Measurements from ENCODE around the gene PDAP1. TPM values are rescaled to one million over a fixed set of nuclear protein-coding genes. Genes with fewer than 3 reads are reported as not detected.
"Not testable (repeated sequence)": the region's sequence is repeated elsewhere in the genome, so short reads cannot be mapped to it uniquely, and the experiment has no call there.

Gene PDAP1
- total and polyA plus RNA-seq, 5 donors, result 85.9 to 167 (median 90.7) TPM

DNA sequence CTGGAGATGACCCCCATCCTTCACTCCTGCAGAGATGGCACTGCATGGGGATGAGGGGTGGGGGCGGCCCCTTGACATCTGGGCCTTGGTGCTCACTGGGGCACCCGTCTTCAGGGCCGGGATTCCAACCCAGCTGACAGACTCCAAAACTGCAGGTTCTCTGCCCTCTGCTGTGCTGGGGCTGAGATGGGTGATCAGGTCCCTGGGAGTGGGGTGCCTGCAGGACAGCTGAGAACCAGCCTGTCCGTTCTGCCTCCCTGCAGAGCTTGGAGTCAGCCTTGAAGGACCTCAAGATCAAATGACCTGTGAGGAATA is 14.3 kb downstream of the PDAP1 start:
- intact Hi-C loops (cut with DNase I), result no loop called here
- 87% methylated on average over 4 of the region's 4 CpGs for WGBS
- no peaks in the 10 kb centered on the region for H3K27me3 ChIP-seq (ENCODE audit: control insufficient read depth, insufficient read depth)
- no peaks in the 10 kb centered on the region for H3K4me1 ChIP-seq (ENCODE audit: control insufficient read depth, insufficient read depth, low read length)
- H3K9me3 ChIP-seq (ENCODE audit: control insufficient read depth, low read length), result no peaks in the 10 kb centered on the region
- DNase-seq (peak in 1 of 3 donors; percentile 55), ATAC-seq (peak in 1 of 2 donors; percentile 0)
- no peak overlapping the region for H3K27ac ChIP-seq (ENCODE audit: low read length)
- no peak overlapping the region for H3K4me3 ChIP-seq (ENCODE audit: low read length)

DNA sequence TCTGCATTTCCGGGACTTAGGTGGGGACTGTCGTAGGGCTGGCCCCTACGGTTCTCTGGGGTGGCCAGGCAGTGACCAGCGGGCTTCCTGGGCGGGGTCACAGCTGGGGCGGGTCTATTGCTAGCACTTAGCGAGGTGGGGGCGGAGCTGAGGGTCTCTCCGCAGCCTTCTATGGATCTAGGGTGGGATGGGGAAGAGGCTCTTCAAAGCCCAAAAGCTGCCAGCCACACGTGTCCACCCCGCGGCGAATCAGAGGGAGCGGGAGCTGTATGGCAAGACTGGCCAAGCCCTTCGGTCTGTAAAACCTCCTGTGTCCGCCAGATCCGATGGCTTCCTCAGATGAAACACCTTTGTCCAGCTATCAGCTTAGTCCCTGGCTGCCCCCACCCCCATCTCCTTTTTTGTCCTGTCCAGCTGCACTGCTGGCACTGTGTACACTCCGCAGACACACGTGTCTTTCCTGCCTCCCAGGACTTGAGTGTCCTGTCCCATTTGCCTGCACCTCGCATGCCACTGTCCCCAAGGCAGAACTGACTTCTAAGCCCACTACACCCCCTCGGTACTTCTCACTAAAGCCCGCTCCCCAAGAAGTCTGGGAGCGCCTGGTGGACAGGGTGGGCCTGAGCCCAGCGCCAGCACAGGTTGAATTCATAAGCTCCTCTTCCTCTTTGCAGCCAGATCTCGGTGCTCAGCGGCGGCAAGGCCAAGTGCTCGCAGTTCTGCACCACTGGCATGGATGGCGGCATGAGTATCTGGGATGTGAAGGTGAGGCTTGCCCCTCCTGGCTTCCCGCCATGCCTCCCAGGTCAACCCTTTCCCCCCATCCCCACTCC is 14.8 kb downstream of the PDAP1 start:
- intact Hi-C loops (cut with DNase I), result no loop called here
- 40% methylated on average over 30 of the region's 30 CpGs for WGBS
- Histone ChIP-seq H3K27me3 (ENCODE audit: control insufficient read depth, insufficient read depth) (no peaks in the 10 kb centered on the region), H3K4me3 (ENCODE audit: low read length) (peak overlapping the region; percentile 53), H3K27ac (ENCODE audit: low read length) (peak overlapping the region; percentile 39), H3K9me3 (ENCODE audit: control insufficient read depth, low read length) (no peaks in the 10 kb centered on the region), H3K4me1 (ENCODE audit: control insufficient read depth, insufficient read depth, low read length) (no peaks in the 10 kb centered on the region)
- DNase-seq (peak; percentile 78 to 89 (median 87)), ATAC-seq (peak; percentile 72 to 79)

DNA sequence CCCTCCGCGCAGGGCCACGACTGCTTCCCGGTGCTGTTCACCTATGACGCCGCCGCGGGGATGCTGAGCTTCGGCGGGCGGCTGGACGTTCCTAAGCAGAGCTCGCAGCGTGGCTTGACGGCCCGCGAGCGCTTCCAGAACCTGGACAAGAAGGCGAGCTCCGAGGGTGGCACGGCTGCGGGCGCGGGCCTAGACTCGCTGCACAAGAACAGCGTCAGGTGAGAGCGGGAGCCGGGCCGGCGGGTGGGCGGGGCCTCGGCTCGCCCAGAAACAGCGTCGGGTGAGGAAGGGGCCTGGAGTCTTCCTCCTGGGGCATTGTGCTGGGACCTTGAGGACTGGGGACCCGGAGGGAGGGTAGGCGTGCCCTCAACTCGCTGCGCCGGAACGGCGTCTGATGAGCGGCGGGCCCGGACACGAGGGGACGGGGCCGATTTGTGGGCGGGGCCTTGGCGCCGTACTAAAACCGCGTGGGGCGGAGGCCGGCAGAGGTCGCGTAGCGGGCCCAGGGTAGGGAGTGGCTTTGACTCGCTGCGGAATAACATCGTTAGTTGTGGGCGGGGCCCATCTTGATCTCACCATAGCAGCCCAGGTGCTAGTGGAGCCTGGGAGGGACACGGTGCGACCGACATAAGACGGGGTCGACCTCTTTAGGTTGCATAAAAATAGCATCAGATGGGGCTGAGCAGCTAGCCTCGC is 15.6 kb downstream of the PDAP1 start:
- 6% methylated on average over 68 of the region's 68 CpGs for WGBS
- ATAC-seq (peak; percentile 88), DNase-seq (peak; percentile 89 to 93 (median 93))
- Histone ChIP-seq H3K4me3 (ENCODE audit: low read length) (peak overlapping the region; percentile 53), H3K27me3 (ENCODE audit: control insufficient read depth, insufficient read depth) (no peaks in the 10 kb centered on the region), H3K27ac (ENCODE audit: low read length) (peak overlapping the region; percentile 39), H3K9me3 (ENCODE audit: control insufficient read depth, low read length) (no peaks in the 10 kb centered on the region), H3K4me1 (ENCODE audit: control insufficient read depth, insufficient read depth, low read length) (no peaks in the 10 kb centered on the region)
- intact Hi-C loops (cut with DNase I), result no loop called here

DNA sequence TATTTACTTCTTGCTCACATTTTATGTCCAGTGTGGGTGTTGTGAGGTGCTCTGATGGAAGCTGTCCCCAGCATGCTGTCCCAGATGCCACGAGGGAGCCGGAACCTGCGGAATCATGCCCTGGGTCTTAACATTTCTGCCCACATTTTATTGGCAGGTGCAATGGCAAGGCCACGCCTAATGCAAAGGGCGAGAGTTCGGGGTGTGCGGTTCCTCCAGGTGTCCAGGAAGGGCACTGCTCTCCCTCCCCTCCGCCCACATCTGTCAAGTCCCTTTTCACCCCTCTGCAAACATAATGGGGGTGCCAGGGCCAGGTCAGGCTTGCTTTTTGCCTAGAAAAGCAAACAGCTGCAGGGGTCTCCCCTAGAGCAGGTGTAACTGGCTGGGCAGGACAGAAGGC is 16.4 kb downstream of the PDAP1 start:
- DNase-seq, result peak in 1 of 3 donors; percentile 45
- intact Hi-C loops (cut with DNase I), result no loop called here
- Histone ChIP-seq H3K27me3 (ENCODE audit: control insufficient read depth, insufficient read depth) (no peaks in the 10 kb centered on the region), H3K4me1 (ENCODE audit: control insufficient read depth, insufficient read depth, low read length) (no peaks in the 10 kb centered on the region), H3K9me3 (ENCODE audit: control insufficient read depth, low read length) (no peaks in the 10 kb centered on the region), H3K4me3 (ENCODE audit: low read length) (no peak overlapping the region), H3K27ac (ENCODE audit: low read length) (no peak overlapping the region)
- no peak for ATAC-seq
- WGBS, result 91% methylated on average over 8 of the region's 8 CpGs

DNA sequence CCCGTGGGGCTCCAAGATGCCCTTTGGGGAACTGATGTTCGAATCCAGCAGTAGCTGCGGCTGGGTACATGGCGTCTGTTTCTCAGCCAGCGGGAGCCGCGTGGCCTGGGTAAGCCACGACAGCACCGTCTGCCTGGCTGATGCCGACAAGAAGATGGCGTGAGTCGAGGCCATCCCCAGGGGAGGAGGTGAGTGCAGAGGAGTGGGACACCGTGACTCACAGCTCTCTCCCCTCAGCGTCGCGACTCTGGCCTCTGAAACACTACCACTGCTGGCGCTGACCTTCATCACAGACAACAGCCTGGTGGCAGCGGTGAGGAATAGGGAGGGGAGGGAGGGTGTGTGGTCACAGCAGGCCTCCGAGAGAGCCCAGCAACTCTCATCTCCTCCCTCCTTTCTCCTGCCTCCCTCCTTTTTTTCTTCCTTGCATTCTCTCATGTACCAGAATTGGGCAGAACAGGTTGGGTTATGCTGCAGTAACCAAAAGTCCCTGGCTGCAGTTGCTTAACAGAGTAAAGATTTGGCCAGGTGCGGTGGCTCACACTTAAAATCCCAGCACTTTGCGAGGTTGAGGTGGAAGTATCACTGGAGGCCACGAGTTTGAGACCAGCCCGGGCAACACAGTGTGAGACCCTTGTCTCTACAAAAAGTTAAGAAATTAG is 17.3 kb downstream of the PDAP1 start:
- H3K27ac ChIP-seq (ENCODE audit: low read length), result no peak overlapping the region
- 92% methylated on average over 23 of the region's 23 CpGs for WGBS
- H3K27me3 ChIP-seq (ENCODE audit: control insufficient read depth, insufficient read depth), result no peaks in the 10 kb centered on the region
- H3K4me3 ChIP-seq (ENCODE audit: low read length), result no peak overlapping the region
- intact Hi-C loops (cut with DNase I), result no loop called here
- DNase-seq (peak in 2 of 3 donors; percentile 45 to 46), ATAC-seq (no peak)
- H3K4me1 ChIP-seq (ENCODE audit: control insufficient read depth, insufficient read depth, low read length), result no peaks in the 10 kb centered on the region
- H3K9me3 ChIP-seq (ENCODE audit: control insufficient read depth, low read length), result no peaks in the 10 kb centered on the region

DNA sequence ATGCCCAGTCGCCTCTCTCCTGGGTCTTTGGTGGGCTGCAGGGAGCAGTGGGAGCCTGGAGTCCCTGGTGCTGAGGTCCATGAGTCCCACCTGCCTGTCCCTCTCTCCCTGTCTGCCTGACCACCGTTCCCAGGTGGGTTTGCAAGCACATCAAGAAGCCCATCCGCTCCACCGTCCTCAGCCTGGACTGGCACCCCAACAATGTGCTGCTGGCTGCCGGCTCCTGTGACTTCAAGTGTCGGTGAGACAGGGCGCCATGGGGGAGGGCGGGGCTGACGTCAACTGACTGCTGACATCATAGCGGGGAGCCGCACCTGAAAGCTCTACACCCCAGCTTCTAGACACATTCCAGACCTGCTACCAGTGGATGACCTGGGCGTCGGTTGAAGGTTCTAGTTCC is 18.6 kb downstream of the PDAP1 start:
- ATAC-seq (no peak), DNase-seq (peak in 2 of 3 donors; percentile 52 to 60)
- H3K9me3 ChIP-seq (ENCODE audit: control insufficient read depth, low read length), result no peaks in the 10 kb centered on the region
- no peak overlapping the region for H3K4me3 ChIP-seq (ENCODE audit: low read length)
- no peak overlapping the region for H3K27ac ChIP-seq (ENCODE audit: low read length)
- WGBS, result 92% methylated on average over 13 of the region's 13 CpGs
- H3K4me1 ChIP-seq (ENCODE audit: control insufficient read depth, insufficient read depth, low read length), result no peaks in the 10 kb centered on the region
- no peaks in the 10 kb centered on the region for H3K27me3 ChIP-seq (ENCODE audit: control insufficient read depth, insufficient read depth)
- intact Hi-C loops (cut with DNase I), result no loop called here

DNA sequence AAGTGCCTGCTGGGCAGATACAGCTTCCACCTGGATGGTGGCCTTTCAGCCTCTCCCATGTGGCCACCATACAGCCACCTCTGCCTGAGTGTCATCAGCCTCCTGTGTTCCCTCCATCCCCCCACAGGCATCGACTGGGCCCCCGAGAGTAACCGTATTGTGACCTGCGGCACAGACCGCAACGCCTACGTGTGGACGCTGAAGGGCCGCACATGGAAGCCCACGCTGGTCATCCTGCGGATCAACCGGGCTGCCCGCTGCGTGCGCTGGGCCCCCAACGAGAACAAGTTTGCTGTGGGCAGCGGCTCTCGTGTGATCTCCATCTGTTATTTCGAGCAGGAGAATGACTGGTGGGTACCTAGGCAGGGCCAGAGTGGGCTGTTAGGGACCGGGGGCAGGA is 20.5 kb downstream of the PDAP1 start:
- Histone ChIP-seq H3K9me3 (ENCODE audit: control insufficient read depth, low read length) (no peaks in the 10 kb centered on the region), H3K4me1 (ENCODE audit: control insufficient read depth, insufficient read depth, low read length) (no peaks in the 10 kb centered on the region), H3K27me3 (ENCODE audit: control insufficient read depth, insufficient read depth) (no peaks in the 10 kb centered on the region), H3K27ac (ENCODE audit: low read length) (no peak overlapping the region), H3K4me3 (ENCODE audit: low read length) (no peak overlapping the region)
- ATAC-seq, result no peak
- DNase-seq, result peak in 2 of 3 donors; percentile 33 to 40
- intact Hi-C loops (cut with DNase I), result no loop called here
- WGBS, result 95% methylated on average over 20 of the region's 20 CpGs

DNA sequence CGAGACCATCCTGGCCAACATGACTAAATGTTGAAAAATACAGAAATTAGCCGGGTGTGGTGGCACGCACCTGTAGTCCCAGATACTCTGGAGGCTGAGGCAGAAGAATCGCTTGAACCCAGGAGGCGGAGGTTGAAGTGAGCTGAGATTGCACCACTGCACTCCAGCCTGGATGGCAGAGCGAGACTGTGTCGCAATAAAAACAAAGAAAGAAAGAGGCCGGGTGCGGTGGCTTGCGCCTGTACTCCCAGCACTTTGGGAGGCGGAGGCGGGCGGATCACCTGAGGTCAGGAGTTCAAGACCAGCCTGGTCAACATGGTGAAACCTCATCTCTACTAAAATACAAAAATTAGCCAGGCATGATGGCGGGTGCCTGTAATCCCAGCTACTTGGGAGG is 21.2 kb downstream of the PDAP1 start:
- H3K27ac ChIP-seq (ENCODE audit: low read length); intact Hi-C loops (cut with DNase I); ATAC-seq; H3K27me3 ChIP-seq (ENCODE audit: control insufficient read depth, insufficient read depth); H3K4me3 ChIP-seq (ENCODE audit: low read length); H3K9me3 ChIP-seq (ENCODE audit: control insufficient read depth, low read length); H3K4me1 ChIP-seq (ENCODE audit: control insufficient read depth, insufficient read depth, low read length): not testable (repeated sequence)
- WGBS, result 95% methylated on average over 14 of the region's 14 CpGs
- DNase-seq, result peak in 2 of 3 donors; percentile 30 to 37

DNA sequence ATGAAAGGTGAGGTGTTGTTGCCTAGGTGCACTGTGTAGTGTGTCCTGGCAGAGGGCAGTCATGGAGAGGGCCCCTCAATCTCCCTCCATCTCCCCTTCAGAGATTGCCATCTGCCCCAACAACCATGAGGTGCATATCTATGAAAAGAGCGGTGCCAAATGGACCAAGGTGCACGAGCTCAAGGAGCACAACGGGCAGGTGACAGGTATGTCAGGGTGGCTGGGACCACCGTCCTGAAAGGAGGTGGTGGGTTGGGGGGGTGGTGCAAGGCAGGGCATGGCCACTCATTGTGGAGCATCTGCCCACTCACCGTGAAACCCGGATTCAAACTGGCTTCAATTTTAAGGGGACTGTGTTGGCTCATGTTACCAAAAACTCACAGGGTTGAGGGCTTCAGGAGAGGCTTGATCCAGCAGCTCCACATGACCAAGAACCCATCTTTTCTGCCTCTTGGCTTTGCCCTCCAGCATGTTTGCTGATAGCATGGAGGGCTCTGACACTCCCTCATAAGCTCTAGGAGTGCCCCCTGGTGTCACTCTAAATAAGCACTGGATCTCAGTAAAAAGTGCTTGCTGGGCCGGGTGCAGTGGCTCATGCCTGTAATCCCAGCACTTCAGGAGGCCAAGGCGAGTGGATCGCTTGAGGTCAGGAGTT is 21.7 kb downstream of the PDAP1 start:
- Histone ChIP-seq H3K9me3 (ENCODE audit: control insufficient read depth, low read length) (no peaks in the 10 kb centered on the region), H3K4me1 (ENCODE audit: control insufficient read depth, insufficient read depth, low read length) (no peaks in the 10 kb centered on the region), H3K27me3 (ENCODE audit: control insufficient read depth, insufficient read depth) (no peaks in the 10 kb centered on the region), H3K27ac (ENCODE audit: low read length) (no peak overlapping the region), H3K4me3 (ENCODE audit: low read length) (no peak overlapping the region)
- intact Hi-C loops (cut with DNase I), result no loop called here
- DNase-seq (peak in 1 of 3 donors; percentile 29), ATAC-seq (no peak)
- WGBS, result 91% methylated on average over 9 of the region's 9 CpGs

DNA sequence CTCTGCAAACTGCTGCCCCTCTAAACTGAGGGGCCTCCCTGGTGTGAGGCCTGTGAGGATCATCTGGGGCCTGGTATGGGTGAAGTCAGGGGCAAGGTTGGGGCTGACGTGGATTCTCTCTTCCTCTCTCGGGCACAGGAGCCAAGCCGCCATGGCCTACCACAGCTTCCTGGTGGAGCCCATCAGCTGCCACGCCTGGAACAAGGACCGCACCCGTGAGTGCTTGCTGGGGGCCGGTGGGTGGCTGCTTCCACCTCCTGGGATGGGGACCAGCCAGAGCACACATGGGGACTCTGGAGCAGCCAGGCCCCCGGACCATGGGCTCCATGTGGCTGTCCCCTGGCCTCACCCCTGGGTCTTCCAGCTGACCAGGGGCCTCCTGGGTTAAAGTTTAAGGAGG is 22.8 kb downstream of the PDAP1 start:
- no peaks in the 10 kb centered on the region for H3K27me3 ChIP-seq (ENCODE audit: control insufficient read depth, insufficient read depth)
- 82% methylated on average over 8 of the region's 8 CpGs for WGBS
- no peaks in the 10 kb centered on the region for H3K9me3 ChIP-seq (ENCODE audit: control insufficient read depth, low read length)
- ATAC-seq, result no peak
- no peak overlapping the region for H3K27ac ChIP-seq (ENCODE audit: low read length)
- intact Hi-C loops (cut with DNase I), result no loop called here
- DNase-seq, result peak in 1 of 3 donors; percentile 21
- peaks cover 7% of the 10 kb centered on the region for H3K4me1 ChIP-seq (ENCODE audit: control insufficient read depth, insufficient read depth, low read length)
- H3K4me3 ChIP-seq (ENCODE audit: low read length), result no peak overlapping the region

DNA sequence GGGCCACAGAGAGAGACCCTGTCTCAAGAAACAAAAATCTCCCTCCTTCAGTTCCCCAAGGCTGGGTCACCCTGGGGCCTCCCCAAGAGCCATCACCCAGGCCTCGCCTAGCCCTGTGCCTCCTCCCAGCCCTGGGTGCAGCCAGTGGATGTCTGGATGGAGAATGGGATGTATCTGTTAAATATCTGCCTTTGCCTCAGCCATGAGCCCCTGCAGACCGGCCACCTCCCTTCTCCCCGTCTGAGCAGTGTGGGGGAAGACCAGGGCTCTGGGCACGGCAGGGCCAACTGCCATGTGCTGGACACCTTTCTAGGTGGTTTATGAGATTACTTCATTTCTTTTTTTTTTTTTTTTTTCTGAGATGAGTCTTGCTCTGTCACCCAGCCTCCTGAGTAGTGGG is 23.9 kb downstream of the PDAP1 start:
- 88% methylated on average over 4 of the region's 4 CpGs for WGBS
- DNase-seq, result peak in 1 of 3 donors; percentile 11

More for the DNA sequence above, 23.9 kb downstream of the PDAP1 start:
- H3K27me3 ChIP-seq (ENCODE audit: control insufficient read depth, insufficient read depth), result no peaks in the 10 kb centered on the region
- no peaks in the 10 kb centered on the region for H3K9me3 ChIP-seq (ENCODE audit: control insufficient read depth, low read length)
- no peak for ATAC-seq
- H3K4me1 ChIP-seq (ENCODE audit: control insufficient read depth, insufficient read depth, low read length), result peaks cover 16% of the 10 kb centered on the region
- no peak overlapping the region for H3K4me3 ChIP-seq (ENCODE audit: low read length)
- intact Hi-C loops (cut with DNase I), result no loop called here
- no peak overlapping the region for H3K27ac ChIP-seq (ENCODE audit: low read length)
